GM23248 (cell line): ENCODE measurements around the gene ATP5PF. TPM values are rescaled to one million over a fixed set of nuclear protein-coding genes. Genes with fewer than 3 reads are reported as not detected.
"Not testable (repeated sequence)": the region's sequence is repeated elsewhere in the genome, so short reads cannot be mapped to it uniquely, and the experiment has no call there.

Experiments used
- DNase-seq: peaks from one replicate; pipeline ENCODE4 v3.0.0-alpha.2; 2015
- H2AFZ ChIP-seq: fragments of 200-600 bp; sonication (generic); 2 replicates; pipeline ENCODE4 v1.6.1; 2016; ENCODE audit warnings: antibody characterized with exemption
- H3F3A ChIP-seq: fragments of 200-600 bp; sonication (generic); 2 replicates; pipeline ENCODE4 v1.6.1; 2016; ENCODE audit warnings: mild to moderate bottlenecking, antibody characterized with exemption, mixed run types; ENCODE audit not compliant: insufficient read depth
- H3K27ac ChIP-seq: fragments of 200-600 bp; sonication (generic); 2 replicates; pipeline ENCODE4 v1.5.1; 2016; ENCODE audit warnings: mild to moderate bottlenecking
- H3K27me3 ChIP-seq: fragments of 200-600 bp; sonication (generic); replicated peaks from 2 replicates; pipeline ENCODE4 v1.6.1; 2016; ENCODE audit warnings: mild to moderate bottlenecking; ENCODE audit not compliant: insufficient read depth
- H3K36me3 ChIP-seq: fragments of 200-600 bp; sonication (generic); 2 replicates; pipeline ENCODE4 v1.6.1; 2016; ENCODE audit warnings: low read depth, mild to moderate bottlenecking
- H3K4me1 ChIP-seq: fragments of 200-600 bp; sonication (generic); 2 replicates; pipeline ENCODE4 v1.6.1; 2016; ENCODE audit warnings: mild to moderate bottlenecking; ENCODE audit not compliant: insufficient read depth
- H3K4me2 ChIP-seq: fragments of 200-600 bp; sonication (generic); one replicate; pipeline ENCODE4 v1.6.1; 2016; ENCODE audit warnings: mild to moderate bottlenecking; ENCODE audit not compliant: unreplicated experiment
- H3K4me3 ChIP-seq: fragments of 200-600 bp; sonication (generic); 2 replicates; pipeline ENCODE4 v1.5.1; 2016; ENCODE audit warnings: mild to moderate bottlenecking
- H3K79me2 ChIP-seq: fragments of 200-600 bp; sonication (generic); 2 replicates; pipeline ENCODE4 v1.6.1; 2016; ENCODE audit warnings: mild to moderate bottlenecking; ENCODE audit not compliant: insufficient read depth
- H3K9ac ChIP-seq: fragments of 200-600 bp; sonication (generic); 2 replicates; pipeline ENCODE4 v1.6.1; 2016; ENCODE audit warnings: mild to moderate bottlenecking
- H3K9me2 ChIP-seq: fragments of 200-600 bp; sonication (generic); 2 replicates; pipeline ENCODE4 v1.6.1; 2016; ENCODE audit warnings: mixed run types, mild to moderate bottlenecking, moderate library complexity; ENCODE audit not compliant: insufficient read depth
- H3K9me3 ChIP-seq: fragments of 200-600 bp; sonication (generic); one replicate; pipeline ENCODE4 v1.6.1; 2017; ENCODE audit warnings: low read depth
- H4K20me1 ChIP-seq: fragments of 200-600 bp; sonication (generic); 2 replicates; pipeline ENCODE4 v1.6.0; 2016; ENCODE audit not compliant: insufficient read depth
- EZH2 ChIP-seq: fragments of 200-600 bp; sonication (generic); IDR thresholded peaks from 2 replicates; pipeline ENCODE4 v1.6.1; 2018; ENCODE audit warnings: antibody characterized with exemption, mild to moderate bottlenecking; ENCODE audit not compliant: insufficient read depth, poor library complexity, severe bottlenecking
- EZH2phosphoT487 ChIP-seq: fragments of 200-600 bp; sonication (generic); IDR thresholded peaks from 2 replicates; pipeline ENCODE4 v1.6.1; 2018; ENCODE audit warnings: antibody characterized with exemption, moderate library complexity, mild to moderate bottlenecking, low read depth; ENCODE audit not compliant: insufficient read depth
- whole genome bisulfite sequencing, 2 experiments: methylation state at CpG; one replicate each; pipeline ENCODE4 v1.1.6; 2015 to 2017; ENCODE audit warnings: low lambda C conversion rate in 2 of 2, low coverage in 1 of 2; ENCODE audit errors: missing lambda C conversion rate in 2 of 2; 5-methylcytosine and 5-hydroxymethylcytosine counted together
- in situ Hi-C: fragments of 300-500 bp; cut with MboI; formaldehyde crosslinking; loops from 2 replicates; pipeline ENCODE4 v1.15.0; 2020
- polyA plus RNA-seq: library from polyadenylated mRNA; unstranded; fragments of >200 nt; fragmentation: Nextera tagmentation; extraction: Ambion mirVana; gene quantifications from 2 replicates; pipeline ENCODE4 v1.2.1, GENCODE V29; 2016
- total RNA-seq: library from RNA; depleted of rRNA; stranded (reverse); fragments of >200 nt; shearing (Covaris generic); gene quantifications from 2 replicates; pipeline ENCODE4 v1.2.3, GENCODE V29; 2014

ATP5PF gene
- total and polyA plus RNA-seq, 2 experiments from 2014 or later: 59.3 to 376 TPM

DNA sequence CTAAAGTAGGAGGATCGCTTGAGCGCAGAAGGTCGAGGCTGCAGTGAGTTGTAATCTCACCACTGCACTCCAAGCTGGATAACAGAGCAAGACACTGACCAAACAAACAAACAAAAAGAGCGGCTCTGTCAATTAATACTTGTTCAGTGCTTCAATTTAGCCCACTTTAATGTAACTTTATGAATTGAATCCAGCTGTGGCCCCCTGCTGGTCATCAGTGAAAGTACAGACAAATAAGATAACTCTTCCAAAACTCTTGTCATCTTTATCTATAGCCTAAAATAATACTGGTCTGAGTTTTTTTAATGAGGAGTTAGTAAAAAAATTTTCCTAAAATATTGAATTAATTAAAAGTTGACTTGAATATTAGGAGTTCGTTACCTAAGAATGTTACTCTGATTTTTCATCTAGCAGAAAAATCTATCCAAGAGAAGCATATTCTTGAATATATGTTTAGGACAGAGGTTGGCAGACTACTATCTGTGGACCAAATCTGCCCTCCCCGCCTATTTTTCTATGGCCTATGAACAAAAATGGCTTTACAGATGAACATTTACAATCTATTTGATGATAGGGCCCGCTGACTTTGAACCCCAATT lies 26.1 kb downstream of the ATP5PF start:
- H3K36me3 ChIP-seq: no peaks in the 10 kb centered on the region
- H3K27me3 ChIP-seq: no peaks in the 10 kb centered on the region
- no peak overlapping the region for H3K9ac ChIP-seq
- no peaks in the 10 kb centered on the region for H3K9me2 ChIP-seq
- H3K4me2 ChIP-seq: no peak overlapping the region
- H3K9me3 ChIP-seq: no peaks in the 10 kb centered on the region
- no peaks in the 10 kb centered on the region for H3K79me2 ChIP-seq
- no peak overlapping the region for H3K4me3 ChIP-seq
- no peak overlapping the region for H2AFZ ChIP-seq
- H4K20me1 ChIP-seq: no peaks in the 10 kb centered on the region
- H3F3A ChIP-seq: no peaks in the 10 kb centered on the region
- in situ Hi-C loops: no loop called here
- DNase-seq: peak; percentile 53
- TF ChIP-seq EZH2phosphoT487 (no peak), EZH2 (no peak)
- no peak overlapping the region for H3K27ac ChIP-seq
- 49 to 50% methylated on average over 7 of the region's 7 CpGs for WGBS, 2 experiments
- no peaks in the 10 kb centered on the region for H3K4me1 ChIP-seq

DNA sequence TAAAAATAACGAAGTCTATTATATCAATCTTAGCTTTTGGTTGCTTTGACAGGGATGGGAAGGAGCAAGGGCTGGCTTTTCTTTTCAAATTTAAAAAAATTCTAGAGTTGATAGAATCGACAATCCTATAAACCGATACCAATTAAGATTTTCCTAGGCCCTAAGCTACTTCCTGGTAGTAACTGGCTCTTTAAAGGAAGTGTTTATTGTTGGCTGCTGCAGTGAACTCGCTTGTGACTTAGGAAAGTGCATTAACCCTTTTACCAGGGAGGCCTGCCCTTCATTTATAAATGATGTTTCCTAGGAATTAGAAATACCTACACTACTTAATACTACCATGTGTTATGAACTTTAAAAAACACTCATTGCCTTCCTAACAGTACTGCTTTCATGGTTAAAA lies 33.2 kb downstream of the ATP5PF start:
- no peak for DNase-seq
- H3F3A ChIP-seq: no peaks in the 10 kb centered on the region
- H3K4me1 ChIP-seq: peaks cover 5% of the 10 kb centered on the region
- H3K27me3 ChIP-seq: no peaks in the 10 kb centered on the region
- no peaks in the 10 kb centered on the region for H4K20me1 ChIP-seq
- no peak overlapping the region for H3K4me3 ChIP-seq
- no peaks in the 10 kb centered on the region for H3K9me2 ChIP-seq
- no peaks in the 10 kb centered on the region for H3K79me2 ChIP-seq
- in situ Hi-C loops: no loop called here
- H3K27ac ChIP-seq: no peak overlapping the region
- no peak for TF ChIP-seq EZH2phosphoT487
- no peak for TF ChIP-seq EZH2
- WGBS, 2 experiments: 86 to 92% methylated on average over 4 of the region's 4 CpGs
- no peak overlapping the region for H3K4me2 ChIP-seq
- H3K9me3 ChIP-seq: no peaks in the 10 kb centered on the region
- H3K9ac ChIP-seq: no peak overlapping the region
- no peaks in the 10 kb centered on the region for H3K36me3 ChIP-seq
- no peak overlapping the region for H2AFZ ChIP-seq

DNA sequence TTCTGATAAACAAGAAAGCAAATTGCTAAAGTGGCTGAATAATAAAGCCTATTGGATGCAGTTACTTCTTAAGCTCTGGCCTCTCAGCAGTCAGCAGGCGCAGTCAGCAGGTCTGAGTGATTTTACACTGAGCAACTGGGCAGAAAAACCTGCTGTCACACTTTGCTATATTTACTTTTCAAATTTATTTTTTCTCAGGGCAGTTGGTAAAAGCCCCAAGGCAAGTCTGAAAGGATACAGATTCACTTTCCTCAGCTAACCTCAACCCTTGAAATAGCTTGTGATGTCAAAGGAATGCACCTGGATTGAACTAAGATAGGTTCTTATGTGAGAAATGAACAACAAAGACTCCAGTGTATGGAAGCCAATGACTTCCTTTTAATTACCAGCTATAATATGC lies 34.0 kb downstream of the ATP5PF start:
- 95 to 96% methylated on average over 1 of the region's 1 CpG for whole genome bisulfite sequencing, 2 experiments
- Histone ChIP-seq H2AFZ (no peak overlapping the region), H3K4me2 (no peak overlapping the region), H3K79me2 (no peaks in the 10 kb centered on the region), H3K4me3 (no peak overlapping the region), H4K20me1 (no peaks in the 10 kb centered on the region), H3K9me3 (no peaks in the 10 kb centered on the region), H3K9me2 (no peaks in the 10 kb centered on the region), H3K4me1 (peaks cover 5% of the 10 kb centered on the region), H3F3A (no peaks in the 10 kb centered on the region), H3K27me3 (no peaks in the 10 kb centered on the region), H3K27ac (no peak overlapping the region), H3K9ac (no peak overlapping the region), H3K36me3 (no peaks in the 10 kb centered on the region)
- TF ChIP-seq EZH2 (no peak), EZH2phosphoT487 (no peak)
- no peak for DNase-seq
- in situ Hi-C loops: no loop called here

DNA sequence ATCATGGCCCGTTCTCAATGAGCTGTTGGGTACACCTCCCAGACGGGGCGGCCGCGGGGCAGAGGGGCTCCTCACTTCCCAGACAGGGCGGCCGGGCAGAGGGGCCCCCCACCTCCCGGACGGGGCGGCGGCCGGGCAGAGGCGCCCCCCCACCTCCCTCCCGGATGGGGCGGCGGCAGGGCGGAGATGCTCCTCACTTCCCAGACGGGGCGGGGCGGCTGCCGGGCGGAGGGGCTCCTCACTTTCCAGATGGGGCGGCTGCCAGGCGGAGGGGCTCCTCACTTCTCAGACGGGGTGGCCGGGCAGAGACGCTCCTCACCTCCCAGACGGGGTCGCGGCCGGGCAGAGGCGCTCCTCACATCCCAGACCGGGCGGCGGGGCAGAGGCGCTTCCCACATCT lies 39.2 kb downstream of the ATP5PF start:
- not testable (repeated sequence) for DNase-seq
- WGBS, 2 experiments: 92 to 97% methylated on average over 5 to 36 of the region's 36 CpGs

DNA sequence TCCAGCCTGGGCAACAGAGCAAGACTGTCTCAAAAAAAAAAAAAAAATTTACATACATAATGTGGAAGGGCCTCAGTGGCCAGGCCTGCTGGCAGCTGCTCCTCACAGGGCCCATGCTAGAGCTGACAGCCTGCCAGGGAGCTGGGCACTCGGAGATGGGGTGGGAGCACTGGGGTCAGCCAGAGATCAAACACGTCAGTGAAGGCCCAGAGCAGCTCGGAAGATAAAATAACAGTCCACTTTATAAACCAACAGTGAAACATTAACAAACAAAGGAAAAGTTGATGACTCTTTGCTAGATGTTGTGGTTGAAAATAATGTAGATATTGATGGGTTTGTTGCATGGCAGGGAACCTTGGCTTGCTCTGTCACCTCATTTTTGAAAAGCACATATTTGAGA lies 42.7 kb downstream of the ATP5PF start:
- no peak overlapping the region for H2AFZ ChIP-seq
- H3K4me2 ChIP-seq: no peak overlapping the region
- in situ Hi-C loops: no loop called here
- H4K20me1 ChIP-seq: no peaks in the 10 kb centered on the region
- H3K9me3 ChIP-seq: no peaks in the 10 kb centered on the region
- H3K4me3 ChIP-seq: no peak overlapping the region
- peaks cover 16% of the 10 kb centered on the region for H3K4me1 ChIP-seq
- H3K9ac ChIP-seq: no peak overlapping the region
- no peaks in the 10 kb centered on the region for H3K27me3 ChIP-seq
- TF ChIP-seq EZH2 (no peak), EZH2phosphoT487 (no peak)
- H3F3A ChIP-seq: no peaks in the 10 kb centered on the region
- H3K36me3 ChIP-seq: no peaks in the 10 kb centered on the region
- 66 to 73% methylated on average over 3 of the region's 3 CpGs for WGBS, 2 experiments
- no peak for DNase-seq
- no peaks in the 10 kb centered on the region; the same call in 1 of the 2 replicates for H3K9me2 ChIP-seq
- no peaks in the 10 kb centered on the region for H3K79me2 ChIP-seq
- no peak overlapping the region for H3K27ac ChIP-seq

More for the DNA sequence above, 39.2 kb downstream of the ATP5PF start:
- H3K9ac ChIP-seq, H3K4me3 ChIP-seq, H3K4me1 ChIP-seq, H3K9me3 ChIP-seq, H3K79me2 ChIP-seq, in situ Hi-C loops, H3K9me2 ChIP-seq, H2AFZ ChIP-seq, H3K27ac ChIP-seq, H4K20me1 ChIP-seq, H3K27me3 ChIP-seq, H3K36me3 ChIP-seq, H3K4me2 ChIP-seq, H3F3A ChIP-seq: not testable (repeated sequence)
